Suppressor macrophage treated with lipopolysaccharide for 1 hour (primary cell): ENCODE measurements around the gene HES5.
"Not testable (repeated sequence)": the region's sequence is repeated elsewhere in the genome, so short reads cannot be mapped to it uniquely, and the experiment has no call there.

Experiments
- DNase-seq, 3 donors: peaks; one replicate each; pipeline ENCODE4 v3.0.0-alpha.2; 2020 to 2022

Gene HES5, protein sequence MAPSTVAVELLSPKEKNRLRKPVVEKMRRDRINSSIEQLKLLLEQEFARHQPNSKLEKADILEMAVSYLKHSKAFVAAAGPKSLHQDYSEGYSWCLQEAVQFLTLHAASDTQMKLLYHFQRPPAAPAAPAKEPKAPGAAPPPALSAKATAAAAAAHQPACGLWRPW

DNA sequence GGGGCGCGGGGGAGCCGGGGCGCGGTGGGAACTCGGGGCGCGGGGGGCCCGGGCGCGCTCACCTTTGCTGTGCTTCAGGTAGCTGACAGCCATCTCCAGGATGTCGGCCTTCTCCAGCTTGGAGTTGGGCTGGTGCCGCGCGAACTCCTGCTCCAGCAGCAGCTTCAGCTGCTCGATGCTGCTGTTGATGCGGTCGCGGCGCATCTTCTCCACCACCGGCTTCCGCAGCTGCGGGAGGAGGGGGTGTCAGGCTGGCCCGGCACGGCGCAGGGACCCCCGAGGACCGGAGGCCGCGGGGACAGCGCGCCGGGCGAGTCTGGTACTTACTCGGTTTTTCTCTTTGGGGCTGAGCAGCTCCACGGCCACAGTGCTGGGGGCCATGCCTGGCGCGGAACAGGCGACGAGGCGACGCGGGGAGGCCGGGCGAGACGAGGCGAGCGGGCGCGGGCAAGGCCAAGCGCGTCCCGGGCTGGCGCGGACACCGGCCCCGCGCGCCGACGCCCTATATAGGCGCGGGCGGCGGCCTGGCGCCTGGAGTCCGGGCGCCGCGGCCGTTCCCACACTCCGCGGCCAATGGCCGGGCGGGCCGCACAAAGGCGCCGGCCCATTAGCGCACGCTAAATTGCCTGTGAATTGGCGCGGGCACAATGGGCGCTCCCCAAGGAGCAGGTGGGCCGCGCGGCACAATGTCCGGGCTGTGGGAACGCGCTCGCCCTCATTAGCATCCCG, at the start of gene HES5:
HES5 (minus strand) TSS at position 480 of the 729 bp plus-strand sequence; CDS start at position 381, 99 bp downstream.
- peak in 2 of 3 donors; percentile 22 to 55 for DNase-seq

DNA sequence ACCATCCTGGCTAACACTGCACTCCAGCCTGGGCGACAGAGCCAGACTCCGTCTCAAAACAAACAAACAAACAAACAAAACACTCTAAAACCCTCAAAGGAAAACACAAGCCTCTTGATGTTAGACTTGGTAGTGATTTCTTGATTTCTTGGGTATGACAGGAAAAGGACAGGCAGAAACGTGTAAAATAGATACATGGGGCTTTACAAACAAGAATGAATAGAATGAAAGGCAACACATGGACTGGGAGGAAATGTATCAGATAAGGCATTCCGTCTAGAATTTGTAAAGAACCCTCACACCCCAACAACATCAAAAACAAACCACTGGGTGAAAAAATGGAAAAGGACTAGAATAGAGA, 48.7 kb upstream of the HES5 start:
- DNase-seq: no peak

DNA sequence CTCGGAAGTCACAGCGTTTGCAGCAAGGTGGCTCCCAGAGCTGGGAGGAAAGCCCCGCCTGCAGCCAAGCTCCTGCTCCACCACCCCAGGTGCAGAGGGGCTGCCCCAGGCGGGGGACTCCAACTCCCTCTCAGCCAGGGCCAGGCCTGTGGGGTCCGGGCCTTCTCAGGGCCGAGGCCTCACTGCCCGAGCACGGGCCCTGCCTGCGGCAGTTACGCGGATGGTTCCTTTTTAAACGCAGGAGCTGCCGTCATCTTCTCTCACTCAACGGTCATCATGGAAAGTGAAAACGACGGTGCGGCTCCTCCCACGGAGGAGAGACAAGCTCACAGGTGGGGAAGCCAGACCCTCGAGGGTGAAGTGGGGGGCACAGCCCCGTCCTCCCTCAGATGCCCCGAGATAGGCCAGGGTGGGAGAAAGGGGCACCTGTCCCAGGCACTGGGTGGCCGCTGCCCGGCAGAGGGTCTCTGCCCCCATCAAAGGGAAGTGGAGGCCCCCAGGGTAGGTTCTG, 47.6 kb upstream of the HES5 start:
- DNase-seq: peak; percentile 42 to 61 (median 59)

DNA sequence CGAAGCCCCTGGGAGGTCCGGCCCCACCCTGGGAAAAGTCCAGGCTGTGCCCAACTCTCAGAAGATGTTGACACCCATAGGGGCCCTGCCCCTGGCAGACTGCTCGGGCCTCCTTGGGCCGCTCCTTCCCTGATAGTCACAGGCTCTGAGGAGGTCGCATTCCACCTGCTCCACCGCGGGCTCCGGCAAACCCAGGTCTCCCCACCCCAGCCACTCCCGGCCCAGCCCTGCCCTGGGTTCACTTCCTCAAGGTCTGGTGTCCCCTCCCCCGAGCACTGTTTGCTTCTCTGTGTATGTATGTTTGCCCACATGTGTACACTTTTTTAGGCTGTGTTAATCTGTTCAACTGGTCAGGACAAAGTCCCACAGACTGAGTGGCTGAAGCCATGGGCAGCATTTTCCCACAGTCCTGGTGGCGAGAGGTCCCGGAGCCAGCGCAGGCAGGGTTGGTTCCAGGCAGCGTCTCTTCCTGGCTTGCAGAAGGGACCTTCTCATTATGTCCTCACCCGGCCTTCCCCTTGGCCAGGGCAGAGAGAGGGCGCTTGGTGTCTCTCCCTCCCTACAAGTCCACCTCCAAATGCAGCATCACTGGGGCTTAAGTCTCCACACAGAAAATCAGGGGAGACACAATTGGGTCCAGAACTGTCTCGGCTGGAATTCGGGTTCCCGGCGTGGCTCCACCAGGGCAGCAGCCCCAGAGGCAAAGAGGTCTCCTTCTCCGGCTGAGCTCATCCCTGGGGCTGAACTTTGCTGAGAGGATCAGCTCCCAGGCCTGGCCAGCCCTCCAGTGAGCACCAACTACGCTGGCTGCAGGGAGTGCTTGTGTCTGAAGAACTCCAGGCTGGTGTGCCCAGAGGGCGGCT, 46.0 kb upstream of the HES5 start:
- DNase-seq: peak in 2 of 3 donors; percentile 44 to 64

DNA sequence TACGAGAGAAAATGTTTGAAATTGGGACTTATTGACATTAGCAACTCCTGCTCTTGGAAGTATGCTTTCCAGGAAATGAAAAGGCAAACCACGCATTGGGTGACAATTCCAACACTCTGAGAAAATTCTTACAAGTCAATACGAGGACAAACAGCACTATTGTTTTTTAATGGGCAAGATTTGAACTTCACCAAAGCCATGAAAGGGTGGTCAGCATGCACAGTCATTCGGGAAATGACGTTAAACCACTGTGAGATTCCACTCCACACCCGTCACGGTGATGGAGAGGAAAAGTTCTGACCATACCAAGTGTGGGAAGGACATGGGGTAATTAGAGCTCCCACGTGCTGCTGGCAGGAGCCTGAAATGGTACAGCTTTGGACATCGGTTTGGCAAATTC, 44.3 kb upstream of the HES5 start:
- DNase-seq: peak in 1 of 3 donors; percentile 29

DNA sequence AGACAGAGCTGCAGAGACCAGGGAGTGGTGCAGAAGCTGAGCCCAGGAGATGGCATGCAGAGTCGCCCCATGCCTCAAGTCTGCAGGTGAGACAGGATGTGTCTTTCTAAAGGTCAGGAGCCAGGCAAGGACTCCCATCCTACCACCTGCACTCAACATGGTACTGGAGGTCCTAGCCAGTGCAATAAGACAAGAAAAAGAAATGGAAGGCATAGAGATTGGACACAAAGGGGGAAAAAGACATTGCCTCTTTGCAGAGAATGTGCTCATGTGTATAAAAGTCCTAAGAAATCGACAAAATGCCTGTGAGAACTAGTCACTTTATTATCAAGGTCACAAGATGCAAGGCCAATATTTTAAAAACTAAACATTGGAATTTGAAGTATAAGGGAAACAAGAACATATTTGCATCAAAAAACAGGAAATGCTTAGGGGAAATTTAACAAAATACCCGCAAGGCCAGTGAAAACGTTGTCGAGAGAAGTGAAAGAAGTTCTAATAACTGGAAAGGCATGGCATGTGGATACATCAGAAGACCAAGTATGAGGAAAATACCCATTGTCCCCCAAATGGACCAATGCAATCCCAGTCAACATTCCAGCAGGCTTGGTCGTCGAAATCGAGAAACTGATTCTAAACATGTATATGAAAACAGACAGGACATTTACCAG, 43.3 kb upstream of the HES5 start:
- DNase-seq: peak; percentile 63 to 80 (median 78)

DNA sequence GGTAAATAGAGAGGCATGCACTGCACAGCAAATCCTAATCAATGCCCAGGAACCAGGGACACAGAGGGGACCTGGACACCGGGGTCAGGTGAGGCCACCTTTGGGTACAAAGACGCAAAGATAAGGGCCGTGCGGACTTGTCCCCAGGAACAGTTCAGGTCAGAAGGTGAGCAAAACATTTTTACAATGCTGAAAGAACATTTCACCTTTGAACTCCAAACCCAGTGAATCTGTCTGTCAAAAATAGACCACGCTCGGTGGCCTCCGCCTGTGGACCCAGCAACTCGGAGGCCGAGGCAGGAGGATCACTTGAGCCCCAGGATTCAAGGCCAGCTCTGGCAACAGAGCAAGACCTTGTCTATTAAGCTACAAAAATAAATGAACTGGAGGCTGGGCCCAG, 41.3 kb upstream of the HES5 start:
- DNase-seq: no peak

DNA sequence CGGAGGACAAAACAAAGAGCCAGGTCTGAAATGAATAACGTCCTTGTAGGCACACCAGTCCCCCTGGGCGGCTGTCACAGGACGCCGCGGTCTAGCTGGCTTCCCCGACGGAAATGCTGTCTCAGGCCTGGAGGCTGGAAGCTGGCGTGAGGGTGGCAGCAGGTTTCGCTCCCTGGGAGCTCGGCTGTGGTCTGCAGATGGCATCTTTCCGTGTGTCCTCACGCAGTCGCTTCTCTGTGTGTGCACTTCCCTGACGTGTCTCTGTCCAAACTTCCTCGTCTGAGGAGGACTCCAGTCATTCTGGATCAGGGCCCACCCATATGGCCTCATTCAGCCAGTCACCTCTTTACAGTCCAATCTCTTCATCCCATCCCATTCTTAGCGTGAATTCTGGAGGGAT, 40.3 kb upstream of the HES5 start:
- peak in 1 of 3 donors; percentile 32 for DNase-seq

DNA sequence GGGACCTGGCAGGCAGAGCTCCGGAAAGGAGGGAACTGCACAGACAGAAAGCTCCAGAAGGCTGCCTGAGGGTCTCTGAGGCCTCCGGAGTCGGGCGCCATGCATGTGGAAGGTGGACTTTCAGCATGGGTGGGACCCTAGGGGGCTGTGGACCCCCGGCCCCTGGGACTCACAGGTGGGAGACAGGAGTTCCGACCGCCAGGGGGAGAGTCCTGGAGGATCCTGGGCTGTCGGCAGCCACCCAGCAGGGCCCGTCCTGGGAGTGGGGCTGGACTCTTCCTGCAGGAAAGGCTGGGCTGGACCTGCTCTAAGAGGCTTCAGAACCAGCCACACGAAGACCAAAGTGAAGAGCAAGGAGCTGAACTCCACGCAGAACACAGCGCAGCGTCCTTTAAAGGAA, 39.6 kb upstream of the HES5 start:
- DNase-seq: not testable (repeated sequence)

DNA sequence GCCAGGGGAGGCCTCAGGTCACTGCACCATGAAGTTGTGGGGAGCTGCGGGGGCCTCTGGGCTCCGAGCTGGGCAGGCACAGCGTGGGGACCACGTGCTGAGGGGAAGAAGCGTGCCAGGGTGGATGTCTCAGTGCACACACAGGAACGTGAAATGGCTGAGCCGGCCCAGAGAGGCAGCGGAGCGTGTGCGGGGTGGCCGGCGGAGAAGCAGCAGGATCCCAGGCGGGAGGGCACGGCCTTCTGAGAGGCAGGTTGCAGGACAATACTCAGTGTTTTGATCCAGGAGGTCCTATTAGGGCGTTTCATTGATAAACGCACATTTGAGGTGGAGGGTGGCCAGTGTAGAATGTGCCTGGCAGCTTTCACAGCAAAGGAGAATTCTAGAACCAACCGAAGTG, 39.0 kb upstream of the HES5 start:
- no peak for DNase-seq

DNA sequence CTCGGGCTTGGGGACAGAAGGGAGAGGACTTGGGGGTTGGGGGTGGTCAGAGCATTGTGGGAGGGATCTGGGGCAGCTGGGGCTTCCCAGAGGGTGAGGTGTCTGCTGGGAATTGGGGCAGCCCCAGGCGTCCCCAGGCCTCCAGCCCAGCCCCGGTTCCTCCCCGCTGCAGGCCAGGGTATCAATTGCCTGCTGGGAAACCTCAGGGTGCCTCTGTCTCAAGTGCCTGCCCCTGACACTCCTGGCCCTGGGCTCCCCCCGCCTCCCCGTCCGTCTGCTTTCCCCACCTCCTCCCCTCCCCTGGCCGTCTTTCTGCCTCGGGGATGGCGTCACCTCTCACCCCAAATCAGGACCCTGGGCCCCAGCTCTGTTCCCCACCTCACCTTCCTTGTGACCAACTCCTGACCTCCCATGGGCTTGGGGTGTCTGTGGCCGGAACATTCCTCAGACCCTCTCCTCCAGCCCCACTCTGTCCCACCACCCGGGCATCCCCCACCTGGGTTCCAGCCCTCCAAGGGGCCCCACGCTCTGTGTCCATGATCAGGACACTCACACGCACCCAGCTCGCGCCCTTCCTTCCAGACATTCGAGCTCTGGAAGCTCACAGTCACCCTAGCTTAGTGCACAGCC, 38.2 kb upstream of the HES5 start:
- not testable (repeated sequence) for DNase-seq

DNA sequence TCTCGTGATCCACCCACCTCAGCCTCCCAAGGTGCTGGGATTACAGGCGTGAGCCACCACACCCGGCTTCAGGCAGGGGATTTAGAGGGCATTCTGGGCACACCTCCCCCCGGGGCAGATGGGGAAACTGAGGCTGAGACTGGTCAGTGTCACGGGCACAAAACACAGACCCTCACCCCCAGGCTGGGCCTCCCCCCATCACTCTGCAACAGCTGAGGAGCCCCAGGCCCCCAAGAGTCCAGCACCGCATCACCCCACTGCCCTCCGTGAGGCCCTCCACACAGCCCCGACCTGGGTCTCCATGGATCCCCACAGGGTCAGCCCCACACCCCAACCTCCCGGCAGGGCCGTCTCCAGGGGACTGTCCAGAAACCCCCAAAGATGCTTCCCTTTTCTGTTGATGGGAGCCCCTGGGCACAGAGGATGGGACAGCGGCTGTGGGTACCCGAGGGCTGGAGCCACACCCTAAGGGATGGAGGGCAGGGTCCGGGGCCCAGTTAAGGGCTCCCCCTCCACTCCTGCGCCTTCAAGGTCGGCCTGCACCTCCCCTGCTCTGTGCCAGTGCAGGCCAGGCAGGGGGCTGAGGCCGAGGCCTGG, 37.1 kb upstream of the HES5 start:
- DNase-seq: no peak

DNA sequence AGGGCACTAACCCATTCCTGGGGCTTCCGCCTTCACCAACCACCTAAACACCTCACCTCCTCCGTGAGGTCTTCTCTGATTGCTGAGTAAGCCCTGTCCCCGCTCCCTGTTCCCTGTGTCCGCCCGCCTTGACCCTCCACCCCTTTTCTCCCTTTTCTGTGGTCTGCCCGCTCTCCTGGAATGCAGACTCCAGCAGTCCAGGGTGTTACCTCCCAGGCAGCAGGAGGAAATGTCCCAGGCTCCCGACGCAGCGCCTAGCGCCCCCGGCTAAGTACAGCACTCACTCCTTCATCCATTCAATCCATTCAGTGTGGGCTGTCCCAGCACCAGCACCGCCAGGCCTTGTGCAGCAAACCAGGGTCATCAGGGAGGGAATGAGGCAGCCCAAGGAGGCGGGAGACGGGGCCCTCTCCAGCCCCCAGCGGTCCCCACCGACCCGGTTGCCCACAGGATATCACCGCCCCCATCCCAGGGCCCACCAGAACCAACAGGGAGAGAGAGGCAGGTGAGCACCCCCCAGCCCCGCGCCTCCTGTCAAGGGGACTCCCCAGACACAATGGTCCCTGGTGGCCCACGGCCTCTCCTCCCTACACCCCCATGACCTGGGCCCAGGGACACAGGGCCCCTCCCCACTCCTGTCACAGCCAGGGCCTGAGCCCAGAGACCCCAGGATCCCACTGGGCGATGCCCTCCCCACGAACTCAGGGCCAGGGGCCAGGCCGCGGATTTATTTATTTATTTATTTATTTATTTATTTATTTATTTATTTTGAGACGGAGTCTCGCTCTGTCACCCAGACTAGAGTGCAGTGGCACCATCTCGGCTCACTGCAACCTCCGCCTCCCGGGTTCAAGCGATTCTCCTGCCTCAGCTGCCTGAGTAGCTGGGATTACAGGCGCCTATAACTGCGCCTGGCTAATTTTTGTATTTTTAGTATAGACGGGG, 36.3 kb upstream of the HES5 start:
- DNase-seq: no peak

DNA sequence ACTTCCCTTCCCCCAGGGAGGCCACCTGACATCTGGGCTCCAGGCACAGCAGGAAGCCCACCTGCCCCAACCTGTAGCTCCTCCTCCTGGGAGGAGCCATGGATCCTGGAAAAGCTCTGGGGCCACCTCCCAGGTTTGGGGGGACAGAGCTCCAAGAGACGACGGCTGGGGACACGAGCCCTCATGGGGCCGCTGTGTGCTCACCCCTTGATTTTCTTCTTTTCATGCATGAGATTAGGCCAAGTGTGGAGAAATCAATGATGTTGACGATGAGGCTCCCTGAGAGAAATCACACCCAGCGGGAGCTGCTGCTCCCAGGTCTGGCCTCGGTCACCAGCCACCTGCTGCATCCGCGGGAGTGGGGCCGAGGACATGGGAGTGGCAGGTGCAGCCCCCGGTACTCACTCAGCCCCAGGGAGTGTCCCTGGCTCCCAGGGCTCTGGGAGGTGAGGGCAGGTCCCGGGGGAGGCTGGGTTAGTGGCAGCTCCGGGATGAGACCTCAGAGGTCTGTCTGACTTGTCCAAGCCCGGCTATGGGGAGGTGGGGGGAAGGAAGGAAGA, 34.8 kb upstream of the HES5 start:
- no peak for DNase-seq

DNA sequence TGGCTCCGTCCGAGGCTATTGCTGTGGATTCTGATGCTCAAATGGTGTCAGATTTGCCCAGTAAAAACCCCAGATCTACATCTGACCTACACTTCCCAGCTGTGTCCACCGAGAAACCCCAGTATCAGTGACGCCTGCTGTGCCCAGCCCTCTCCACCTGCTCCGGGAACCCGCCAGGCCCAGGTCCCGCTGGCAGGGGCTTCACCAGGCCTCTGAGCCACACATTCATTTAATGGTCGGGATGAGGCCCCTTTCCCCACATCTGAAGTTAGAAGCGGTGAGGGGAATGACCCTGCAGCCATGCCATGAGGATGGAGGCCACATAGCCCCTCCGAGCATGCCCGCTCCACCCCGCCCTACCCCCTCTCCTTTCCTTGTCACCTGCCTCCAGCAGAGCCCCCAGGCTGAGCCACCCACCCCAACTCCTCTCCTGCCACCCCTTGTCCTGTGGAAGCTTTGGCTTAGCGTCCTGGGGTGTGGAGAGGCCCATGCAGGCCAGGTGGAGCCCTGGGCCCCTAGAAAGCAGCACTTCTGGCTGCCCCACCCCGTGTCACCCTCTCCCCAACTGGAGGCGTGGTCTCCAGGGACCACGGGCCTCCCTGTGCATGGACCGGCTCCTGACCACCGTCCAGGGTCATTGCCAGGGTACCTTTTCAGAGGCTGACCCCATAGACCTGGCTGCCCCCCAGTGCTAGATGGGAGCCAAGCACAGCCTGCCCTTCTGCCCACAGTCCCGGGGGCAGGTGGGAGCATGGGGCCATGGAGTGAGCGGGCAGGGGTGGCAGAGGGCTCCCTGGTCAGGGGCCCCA, 34.1 kb upstream of the HES5 start:
- no peak for DNase-seq

DNA sequence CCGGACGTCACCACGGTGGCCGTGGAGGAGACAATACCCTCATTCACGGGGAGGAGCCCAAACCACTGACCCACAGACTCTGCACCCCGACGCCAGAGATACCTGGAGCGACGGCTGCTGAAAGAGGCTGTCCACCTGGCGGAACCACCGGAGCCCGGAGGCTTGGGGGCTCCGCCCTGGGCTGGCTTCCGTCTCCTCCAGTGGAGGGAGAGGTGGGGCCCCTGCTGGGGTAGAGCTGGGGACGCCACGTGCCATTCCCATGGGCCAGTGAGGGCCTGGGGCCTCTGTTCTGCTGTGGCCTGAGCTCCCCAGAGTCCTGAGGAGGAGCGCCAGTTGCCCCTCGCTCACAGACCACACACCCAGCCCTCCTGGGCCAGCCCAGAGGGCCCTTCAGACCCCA, 33.1 kb upstream of the HES5 start:
- no peak for DNase-seq

DNA sequence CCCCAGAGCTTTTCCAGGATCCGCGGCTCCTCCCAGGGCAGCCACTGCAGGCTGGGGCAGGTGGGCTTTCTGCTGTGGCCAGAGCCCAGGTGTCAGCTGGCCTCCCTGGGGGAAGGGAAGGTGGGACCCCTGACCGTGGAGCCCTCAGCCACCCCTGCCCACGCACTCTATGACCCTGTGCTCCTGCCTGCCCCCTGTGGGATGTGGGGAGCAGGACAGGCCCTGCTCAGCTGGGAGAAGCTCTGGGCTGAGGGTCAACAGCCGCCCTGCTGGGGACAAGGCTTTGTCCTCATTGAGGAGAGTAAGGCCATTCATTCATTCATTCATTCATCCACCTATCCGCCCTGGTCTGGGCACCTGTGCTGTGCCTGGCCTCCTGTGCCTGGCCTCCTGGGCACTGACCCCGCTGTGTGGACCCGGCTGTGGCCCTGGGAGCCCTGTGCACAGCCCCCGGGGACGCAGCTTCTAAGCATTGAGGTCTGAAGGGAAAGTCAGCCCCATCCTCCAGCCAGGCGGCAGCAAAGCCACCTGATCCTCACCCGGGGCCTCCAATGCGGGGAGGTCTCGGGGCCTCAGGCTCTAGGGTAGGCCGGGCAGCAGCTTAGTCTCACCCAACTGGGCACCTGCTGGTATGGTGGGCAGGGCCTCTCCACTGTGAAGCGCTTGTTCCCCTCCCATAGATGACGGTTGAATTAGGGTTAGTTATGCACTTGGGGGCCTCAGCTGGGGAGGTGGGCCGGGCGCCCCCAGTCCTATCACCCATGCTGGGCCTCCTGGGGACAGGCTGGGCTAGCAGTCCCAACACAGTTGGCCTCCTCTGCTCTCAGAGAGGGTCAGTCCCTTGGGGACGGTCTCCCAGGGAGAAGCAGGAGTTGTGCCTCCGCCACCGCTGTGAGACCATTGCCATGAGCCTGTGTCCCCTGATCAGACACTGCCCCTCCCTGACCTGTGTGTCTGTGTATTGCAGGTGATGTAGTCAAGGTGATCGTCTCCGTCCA, 32.1 kb upstream of the HES5 start:
- peak; percentile 33 to 57 (median 41) for DNase-seq

DNA sequence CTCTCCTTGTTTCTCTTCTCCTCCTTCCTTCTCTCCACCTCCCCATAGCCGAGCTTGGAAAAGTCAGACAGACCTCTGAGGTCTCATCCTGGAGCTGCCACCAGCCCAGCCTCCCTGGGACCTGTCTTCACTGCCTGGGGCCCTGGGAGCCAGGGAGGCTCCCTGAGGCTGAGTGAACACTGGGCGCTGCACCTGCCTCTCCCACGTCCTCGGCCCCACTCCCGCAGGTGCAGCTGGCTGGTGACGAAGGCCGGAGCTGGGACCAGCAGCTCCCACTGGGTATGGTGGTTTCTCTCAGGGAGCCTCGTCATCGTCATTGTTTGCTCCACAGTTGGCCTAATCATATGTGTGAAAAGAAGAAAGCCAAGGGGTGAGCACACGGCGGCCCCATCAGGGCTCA, 31.4 kb upstream of the HES5 start:
- DNase-seq: no peak
